H9 (cell line): ENCODE data around the gene IRX2. TPM values are rescaled to one million over a fixed set of nuclear protein-coding genes. Genes with fewer than 3 reads are reported as not detected.

Source experiments
- DNase-seq: peaks from one replicate; pipeline ENCODE4 v3.0.0-alpha.2; 2017
- H2AFZ ChIP-seq: one replicate; pipeline ENCODE4 v1.6.1; 2013; ENCODE audit warnings: mild to moderate bottlenecking, low read length, control low read depth, moderate library complexity
- H2AK5ac ChIP-seq: 2 replicates; pipeline ENCODE4 v1.6.1; 2013; ENCODE audit warnings: low read length, control low read depth, mixed read lengths; ENCODE audit not compliant: insufficient read length
- H2BK120ac ChIP-seq: one replicate; pipeline ENCODE4 v1.6.1; 2013; ENCODE audit warnings: low read depth, mild to moderate bottlenecking, low read length, control low read depth, inconsistent platforms; ENCODE audit not compliant: poor library complexity, severe bottlenecking
- H2BK12ac ChIP-seq: 2 replicates; pipeline ENCODE4 v1.6.1; 2013; ENCODE audit warnings: low read length, control low read depth, mixed read lengths, low read depth; ENCODE audit not compliant: insufficient read length
- H2BK15ac ChIP-seq: 2 replicates; pipeline ENCODE4 v1.6.1; 2013; ENCODE audit warnings: low read depth, low read length, control low read depth
- H2BK20ac ChIP-seq: one replicate; pipeline ENCODE4 v1.6.1; 2013; ENCODE audit warnings: low read depth, mild to moderate bottlenecking, low read length, control low read depth, inconsistent platforms; ENCODE audit not compliant: poor library complexity, severe bottlenecking
- H2BK5ac ChIP-seq: 2 replicates; pipeline ENCODE4 v1.6.1; 2013; ENCODE audit warnings: low read length, control low read depth, mixed read lengths; ENCODE audit not compliant: insufficient read length
- H3K14ac ChIP-seq: 2 replicates; pipeline ENCODE4 v1.6.1; 2013; ENCODE audit warnings: low read length, control low read depth; ENCODE audit not compliant: insufficient read depth
- H3K18ac ChIP-seq: 2 replicates; pipeline ENCODE4 v1.6.1; 2013; ENCODE audit warnings: low read depth, mild to moderate bottlenecking, mixed read lengths, low read length, control low read depth; ENCODE audit not compliant: insufficient read length
- H3K23ac ChIP-seq: 2 replicates; pipeline ENCODE4 v1.6.1; 2013; ENCODE audit warnings: low read length, control low read depth, mixed read lengths, low read depth; ENCODE audit not compliant: insufficient read length
- H3K23me2 ChIP-seq: 2 replicates; pipeline ENCODE4 v1.6.1; 2013; ENCODE audit warnings: low read depth, mild to moderate bottlenecking, mixed read lengths, low read length, control low read depth; ENCODE audit not compliant: insufficient read length, poor library complexity, severe bottlenecking
- H3K27ac ChIP-seq: 2 replicates; pipeline ENCODE4 v1.5.1; 2013; ENCODE audit warnings: low read length, control low read depth, mixed read lengths, low read depth; ENCODE audit not compliant: insufficient read length
- H3K27me3 ChIP-seq: 2 replicates; pipeline ENCODE4 v1.6.1; 2013; ENCODE audit warnings: low read length, control low read depth, inconsistent platforms; ENCODE audit not compliant: insufficient read depth
- H3K4ac ChIP-seq: 2 replicates; pipeline ENCODE4 v1.6.1; 2013; ENCODE audit warnings: low read depth, mild to moderate bottlenecking, control low read depth, inconsistent platforms, low read length, moderate library complexity
- H3K4me1 ChIP-seq: 2 replicates; pipeline ENCODE4 v1.6.1; 2013; ENCODE audit warnings: low read length, control low read depth, inconsistent platforms; ENCODE audit not compliant: insufficient read depth
- H3K4me2 ChIP-seq: 2 replicates; pipeline ENCODE4 v1.6.1; 2013; ENCODE audit warnings: low read length, control low read depth, mixed read lengths; ENCODE audit not compliant: insufficient read length, insufficient read depth
- H3K56ac ChIP-seq: 2 replicates; pipeline ENCODE4 v1.6.1; 2013; ENCODE audit warnings: low read depth, mild to moderate bottlenecking, mixed read lengths, low read length, control low read depth; ENCODE audit not compliant: insufficient read length
- H3K79me1 ChIP-seq: 2 replicates; pipeline ENCODE4 v1.6.1; 2013; ENCODE audit warnings: low read depth, mild to moderate bottlenecking, moderate library complexity, low read length, control low read depth, inconsistent platforms; ENCODE audit not compliant: insufficient read depth, poor library complexity, severe bottlenecking
- H3K79me2 ChIP-seq: 2 replicates; pipeline ENCODE4 v1.6.1; 2013; ENCODE audit warnings: low read length, control low read depth, inconsistent platforms; ENCODE audit not compliant: insufficient read depth
- H3K9ac ChIP-seq: 2 replicates; pipeline ENCODE4 v1.6.1; 2013; ENCODE audit warnings: low read length, control low read depth, mixed read lengths; ENCODE audit not compliant: insufficient read length; ENCODE audit errors: extremely low read depth
- H3K9me3 ChIP-seq: one replicate; pipeline ENCODE4 v1.6.1; 2013; ENCODE audit warnings: low read depth, low read length, inconsistent platforms; ENCODE audit not compliant: control insufficient read depth
- H3T11ph ChIP-seq: one replicate; pipeline ENCODE4 v1.6.1; 2013; ENCODE audit warnings: mild to moderate bottlenecking, low read length, control low read depth, inconsistent platforms
- H4K20me1 ChIP-seq: one replicate; pipeline ENCODE4 v1.6.1; 2013; ENCODE audit not compliant: control insufficient read depth, insufficient read length, insufficient read depth
- H4K5ac ChIP-seq: 2 replicates; pipeline ENCODE4 v1.6.1; 2013; ENCODE audit warnings: low read depth, mild to moderate bottlenecking, mixed read lengths, low read length, control low read depth; ENCODE audit not compliant: insufficient read length
- H4K8ac ChIP-seq: replicated peaks from 2 replicates; pipeline ENCODE4 v1.6.1; 2013; ENCODE audit warnings: low read length, control low read depth, mixed read lengths, low read depth; ENCODE audit not compliant: insufficient read length
- H4K91ac ChIP-seq: 2 replicates; pipeline ENCODE4 v1.6.1; 2013; ENCODE audit warnings: low read depth, mild to moderate bottlenecking, moderate library complexity, mixed read lengths, low read length, control low read depth; ENCODE audit not compliant: insufficient read length
- H3K27ac Mint-ChIP-seq, 3 experiments: 2 replicates in 2 of 3; 3 replicates in 1 of 3; pipeline ENCODE4 v1.8.0; 2020 to 2021; ENCODE audit warnings: mixed read lengths in 3 of 3, mild to moderate bottlenecking in 1 of 3, moderate library complexity in 1 of 3
- H3K27me3 Mint-ChIP-seq: 2 replicates; pipeline ENCODE4 v1.8.0; 2021; ENCODE audit warnings: low read depth, mild to moderate bottlenecking, moderate library complexity, mixed read lengths
- H3K36me3 Mint-ChIP-seq, 3 experiments: 2 replicates in 2 of 3; 3 replicates in 1 of 3; pipeline ENCODE4 v1.8.0; 2020 to 2021; ENCODE audit warnings: low read depth in 3 of 3, mixed read lengths in 3 of 3; ENCODE audit not compliant: insufficient read depth in 1 of 3
- H3K4me1 Mint-ChIP-seq, 2 experiments: 2 replicates each; pipeline ENCODE4 v1.8.0; 2020; ENCODE audit warnings: mixed read lengths in 2 of 2
- H3K4me3 Mint-ChIP-seq, 2 experiments: 2 replicates in 1 of 2; 3 replicates in 1 of 2; pipeline ENCODE4 v1.8.0; 2020 to 2021; ENCODE audit warnings: mild to moderate bottlenecking in 2 of 2, mixed read lengths in 2 of 2, moderate library complexity in 1 of 2
- H3K9me3 Mint-ChIP-seq, 2 experiments: 2 replicates in 1 of 2; 3 replicates in 1 of 2; pipeline ENCODE4 v1.8.0; 2020; ENCODE audit warnings: mild to moderate bottlenecking in 2 of 2, mixed read lengths in 2 of 2, moderate library complexity in 1 of 2
- CTCF ChIP-seq: fragments of 200-600 bp; sonication (generic); conservative IDR thresholded peaks from 3 replicates; pipeline ENCODE4 v1.8.0; 2021; ENCODE audit warnings: antibody characterized with exemption, mild to moderate bottlenecking
- WGBS: extraction: QIAGEN DNeasy Blood & Tissue Kit; methylation state at CpG from one replicate; pipeline ENCODE4 v1.1.7; 2013; ENCODE audit warnings: missing lambda C conversion rate, low lambda C conversion rate, mixed read lengths; ENCODE audit not compliant: insufficient read length; ENCODE audit errors: extremely low coverage; 5-methylcytosine and 5-hydroxymethylcytosine counted together
- total RNA-seq: library from RNA; stranded (reverse); gene quantifications from 2 replicates; pipeline ENCODE4 v1.2.1, GENCODE V29; 2021

The IRX2 gene
- total RNA-seq, 1 experiment from 2014 or later, result 91.6 TPM

- no peak overlapping the region for H3K4me3 Mint-ChIP-seq
- Histone ChIP-seq H3K27me3 (peaks cover 52% of the 10 kb centered on the region), H3K4me2 (no peak overlapping the region)
These were observed 14.0 kb downstream of the IRX2 start for GRCh38 chr5:2737273-2738155.

More at GRCh38 chr5:2737273-2738155, 14.0 kb downstream of the IRX2 start:
- no peak for TF ChIP-seq CTCF
- no peak overlapping the region for H4K91ac ChIP-seq
- no peak overlapping the region for H4K8ac ChIP-seq
- peaks cover 20 to 29% of the 10 kb centered on the region in 2 experiments for H3K4me1 Mint-ChIP-seq
- H3K79me1 ChIP-seq, result no peaks in the 10 kb centered on the region
- peaks cover 21% of the 10 kb centered on the region for H3K23me2 ChIP-seq
- H2BK120ac ChIP-seq, result no peak overlapping the region
- DNase-seq, result peak; percentile 18
- no peaks in the 10 kb centered on the region for H3K9me3 ChIP-seq
- no peak overlapping the region for H2BK12ac ChIP-seq
- H3K27ac ChIP-seq, result no peak overlapping the region
- H2BK20ac ChIP-seq, result no peak overlapping the region
- H4K20me1 ChIP-seq, result no peaks in the 10 kb centered on the region
- no CpG with 5 or more reads among the region's 17 CpGs for WGBS
- no peak overlapping the region for H3K56ac ChIP-seq
- no peak overlapping the region for H3K4ac ChIP-seq
- no peak overlapping the region for H2BK5ac ChIP-seq
- H3K36me3 Mint-ChIP-seq, result peaks cover 0 to 6% (median 5%) of the 10 kb centered on the region in 3 experiments; a peak in 3 of 7 replicates
- H3K14ac ChIP-seq, result no peak overlapping the region; the same call in 1 of the 2 replicates
- H3K27ac Mint-ChIP-seq, result no peak overlapping the region
- H3K4me1 ChIP-seq, result no peaks in the 10 kb centered on the region; the same call in 1 of the 2 replicates
- H2BK15ac ChIP-seq, result no peak overlapping the region
- H3T11ph ChIP-seq, result no peak overlapping the region
- H2AFZ ChIP-seq, result no peak overlapping the region
- H4K5ac ChIP-seq, result no peak overlapping the region
- H2AK5ac ChIP-seq, result no peak overlapping the region
- no peaks in the 10 kb centered on the region for H3K79me2 ChIP-seq
- H3K9me3 Mint-ChIP-seq, result no peaks in the 10 kb centered on the region
- H3K27me3 Mint-ChIP-seq, result peaks cover 97% of the 10 kb centered on the region
- H3K9ac ChIP-seq, result no peak overlapping the region
- no peak overlapping the region for H3K18ac ChIP-seq
- no peak overlapping the region for H3K23ac ChIP-seq
